ENCODE data around the gene GRIK4. TPM values are rescaled to one million over a fixed set of nuclear protein-coding genes. Genes with fewer than 3 reads are reported as not detected.

The GRIK4 gene
- total RNA-seq, 1 donor from 2014 or later = 2.2 TPM

GRCh38 chr11:120817158-120817557, 305.6 kb downstream of the GRIK4 start:
- H4K20me1 ChIP-seq (ENCODE audit: insufficient read depth, low read length) = no peaks in the 10 kb centered on the region
- no peaks in the 10 kb centered on the region for H3K9me3 ChIP-seq (ENCODE audit: insufficient read depth, low read depth, low read length)
- peaks cover 68% of the 10 kb centered on the region for H3K27me3 Mint-ChIP-seq (ENCODE audit: low read depth, unreplicated experiment)
- H3K9ac ChIP-seq (ENCODE audit: low read length) = no peak overlapping the region
- H3K4me1 ChIP-seq (ENCODE audit: insufficient read depth, low read length) = no peaks in the 10 kb centered on the region
- DNase-seq (ENCODE audit: low read depth) = no peak
- peaks cover 9% of the 10 kb centered on the region for H3K36me3 Mint-ChIP-seq (ENCODE audit: low read depth, unreplicated experiment)
- H3K27me3 ChIP-seq (ENCODE audit: insufficient read depth, low read length) = peaks cover 18% of the 10 kb centered on the region
- H3K36me3 ChIP-seq (ENCODE audit: insufficient read depth, low read length) = no peaks in the 10 kb centered on the region
- no peaks in the 10 kb centered on the region for H3K4me1 Mint-ChIP-seq (ENCODE audit: low read depth, unreplicated experiment)
- no peak overlapping the region for H3K4me3 Mint-ChIP-seq (ENCODE audit: unreplicated experiment)
- no peak for FAIRE-seq
- TF ChIP-seq CTCF (IDR thresholded peaks at IDR 0.05; ENCODE audit: insufficient read depth, low read depth, low read length) = no peak
- TF ChIP-seq EZH2 (IDR thresholded peaks at IDR 0.05; ENCODE audit: insufficient read depth, low read length) = no peak
- no peaks in the 10 kb centered on the region for H3K9me3 Mint-ChIP-seq (ENCODE audit: unreplicated experiment)
- H3K79me2 ChIP-seq (ENCODE audit: insufficient read depth, low read length) = no peaks in the 10 kb centered on the region
- no peak overlapping the region for H3K4me3 ChIP-seq (ENCODE audit: insufficient read depth, low read depth, low read length)
- no peak overlapping the region for H3K27ac ChIP-seq (ENCODE audit: low read depth, low read length)
- no peak overlapping the region for H2AFZ ChIP-seq (ENCODE audit: low read depth, low read length)
- no peak overlapping the region for H3K4me2 ChIP-seq (ENCODE audit: low read length)
- H3K27ac Mint-ChIP-seq (ENCODE audit: unreplicated experiment) = no peak overlapping the region

- H3K27me3 Mint-ChIP-seq (ENCODE audit: low read depth, unreplicated experiment) = peaks cover 65% of the 10 kb centered on the region
- H3K27ac Mint-ChIP-seq (ENCODE audit: unreplicated experiment) = no peak overlapping the region
- no peak for DNase-seq (ENCODE audit: low read depth)
- H3K4me1 Mint-ChIP-seq (ENCODE audit: low read depth, unreplicated experiment) = no peaks in the 10 kb centered on the region
- no peaks in the 10 kb centered on the region for H4K20me1 ChIP-seq (ENCODE audit: insufficient read depth, low read length)
- H3K27ac ChIP-seq (ENCODE audit: low read depth, low read length) = no peak overlapping the region
- H3K4me1 ChIP-seq (ENCODE audit: insufficient read depth, low read length) = no peaks in the 10 kb centered on the region
- H3K79me2 ChIP-seq (ENCODE audit: insufficient read depth, low read length) = no peaks in the 10 kb centered on the region
- no peak for FAIRE-seq
- no peaks in the 10 kb centered on the region for H3K36me3 ChIP-seq (ENCODE audit: insufficient read depth, low read length)
- no peak overlapping the region for H3K4me2 ChIP-seq (ENCODE audit: low read length)
- H3K36me3 Mint-ChIP-seq (ENCODE audit: low read depth, unreplicated experiment) = peaks cover 9% of the 10 kb centered on the region
- no peak overlapping the region for H2AFZ ChIP-seq (ENCODE audit: low read depth, low read length)
- H3K9me3 Mint-ChIP-seq (ENCODE audit: unreplicated experiment) = no peaks in the 10 kb centered on the region
- no peak overlapping the region for H3K4me3 Mint-ChIP-seq (ENCODE audit: unreplicated experiment)
- no peaks in the 10 kb centered on the region for H3K9me3 ChIP-seq (ENCODE audit: insufficient read depth, low read depth, low read length)
- no peak overlapping the region for H3K4me3 ChIP-seq (ENCODE audit: insufficient read depth, low read depth, low read length)
- no peak for TF ChIP-seq CTCF (IDR thresholded peaks at IDR 0.05; ENCODE audit: insufficient read depth, low read depth, low read length)
- TF ChIP-seq EZH2 (IDR thresholded peaks at IDR 0.05; ENCODE audit: insufficient read depth, low read length) = no peak
- H3K9ac ChIP-seq (ENCODE audit: low read length) = no peak overlapping the region
- H3K27me3 ChIP-seq (ENCODE audit: insufficient read depth, low read length) = peaks cover 22% of the 10 kb centered on the region
These were observed 306.5 kb downstream of the GRIK4 start for GRCh38 chr11:120818097-120818496.

GRCh38 chr11:120819003-120819402, 307.5 kb downstream of the GRIK4 start:
- Histone ChIP-seq H2AFZ (ENCODE audit: low read depth, low read length) (no peak overlapping the region), H3K27me3 (ENCODE audit: insufficient read depth, low read length) (peaks cover 18% of the 10 kb centered on the region), H3K36me3 (ENCODE audit: insufficient read depth, low read length) (no peaks in the 10 kb centered on the region), H3K9ac (ENCODE audit: low read length) (no peak overlapping the region), H3K4me3 (ENCODE audit: insufficient read depth, low read depth, low read length) (no peak overlapping the region), H3K4me2 (ENCODE audit: low read length) (no peak overlapping the region), H3K4me1 (ENCODE audit: insufficient read depth, low read length) (no peaks in the 10 kb centered on the region), H3K9me3 (ENCODE audit: insufficient read depth, low read depth, low read length) (no peaks in the 10 kb centered on the region), H4K20me1 (ENCODE audit: insufficient read depth, low read length) (no peaks in the 10 kb centered on the region), H3K27ac (ENCODE audit: low read depth, low read length) (no peak overlapping the region), H3K79me2 (ENCODE audit: insufficient read depth, low read length) (no peaks in the 10 kb centered on the region)
- H3K4me3 Mint-ChIP-seq (ENCODE audit: unreplicated experiment) = no peak overlapping the region
- no peak for DNase-seq (ENCODE audit: low read depth)
- no peak for FAIRE-seq
- no peak overlapping the region for H3K27ac Mint-ChIP-seq (ENCODE audit: unreplicated experiment)
- H3K9me3 Mint-ChIP-seq (ENCODE audit: unreplicated experiment) = no peaks in the 10 kb centered on the region
- H3K27me3 Mint-ChIP-seq (ENCODE audit: low read depth, unreplicated experiment) = peaks cover 57% of the 10 kb centered on the region
- no peaks in the 10 kb centered on the region for H3K4me1 Mint-ChIP-seq (ENCODE audit: low read depth, unreplicated experiment)
- TF ChIP-seq CTCF (IDR thresholded peaks at IDR 0.05; ENCODE audit: insufficient read depth, low read depth, low read length) (no peak), EZH2 (IDR thresholded peaks at IDR 0.05; ENCODE audit: insufficient read depth, low read length) (no peak)
- H3K36me3 Mint-ChIP-seq (ENCODE audit: low read depth, unreplicated experiment) = peaks cover 9% of the 10 kb centered on the region
